GM12878 (cell line): ENCODE results near the gene PPP1R27. TPM values are rescaled to one million over a fixed set of nuclear protein-coding genes. Genes with fewer than 3 reads are reported as not detected.

Source experiments
- BHLHE40 ChIP-seq, 2 experiments: fragments of 450-650 bp in 1 of 2; IDR thresholded peaks; 2 replicates each; pipeline ENCODE4 v1.6.1; 2011 to 2017; ENCODE audit warnings: low read depth in 2 of 2, borderline replicate concordance in 1 of 2, improper control_type of control experiment in 1 of 2, low read length in 1 of 2, mild to moderate bottlenecking in 1 of 2
- E2F8 ChIP-seq: fragments of 450-650 bp; IDR thresholded peaks from 2 replicates; pipeline ENCODE4 v1.6.1; 2018; ENCODE audit warnings: mild to moderate bottlenecking, low read depth, moderate library complexity; ENCODE audit not compliant: partially characterized antibody
- EED ChIP-seq: sonication (generic); IDR thresholded peaks from 2 replicates; pipeline ENCODE4 v1.6.1; 2016; ENCODE audit warnings: antibody characterized with exemption, low read depth
- ELK1 ChIP-seq: IDR thresholded peaks from 2 replicates; pipeline ENCODE4 v1.6.1; 2012; ENCODE audit warnings: low read depth, low read length, improper control_type of control experiment
- FOXM1 ChIP-seq: IDR thresholded peaks from 2 replicates; pipeline ENCODE4 v1.6.1; 2012; ENCODE audit warnings: low read depth, mild to moderate bottlenecking, inconsistent platforms, low read length, moderate library complexity
- MTA3 ChIP-seq: IDR thresholded peaks from 2 replicates; pipeline ENCODE4 v1.6.1; 2012; ENCODE audit warnings: low read length, inconsistent platforms, borderline replicate concordance
- NFXL1 ChIP-seq: fragments of 450-650 bp; IDR thresholded peaks from 2 replicates; pipeline ENCODE4 v1.6.1; 2017; ENCODE audit warnings: antibody characterized with exemption, mild to moderate bottlenecking, borderline replicate concordance
- NR2C1 ChIP-seq: fragments of 450-650 bp; IDR thresholded peaks from 2 replicates; pipeline ENCODE4 v1.6.1; 2017; ENCODE audit warnings: antibody characterized with exemption, mild to moderate bottlenecking, moderate library complexity
- NR2F1 ChIP-seq: fragments of 450-650 bp; conservative IDR thresholded peaks from 2 replicates; pipeline ENCODE4 v1.6.1; 2017; ENCODE audit warnings: mild to moderate bottlenecking
- RELA ChIP-seq: fragments of 450-650 bp; IDR thresholded peaks from 2 replicates; pipeline ENCODE4 v1.8.0; 2014; ENCODE audit warnings: borderline replicate concordance; ENCODE audit not compliant: partially characterized antibody
- RUNX3 ChIP-seq: IDR thresholded peaks from 2 replicates; pipeline ENCODE4 v1.6.1; 2012; ENCODE audit warnings: low read length, inconsistent platforms
- SMARCA5 ChIP-seq: fragments of 450-650 bp; IDR thresholded peaks from 2 replicates; pipeline ENCODE4 v1.6.1; 2017; ENCODE audit warnings: mild to moderate bottlenecking
- SUPT20H ChIP-seq: IDR thresholded peaks from 2 replicates; pipeline ENCODE4 v1.6.1; 2011; ENCODE audit warnings: low read depth, mild to moderate bottlenecking, low read length, moderate library complexity, borderline replicate concordance; ENCODE audit not compliant: control insufficient read depth
- WRNIP1 ChIP-seq: IDR thresholded peaks from 2 replicates; pipeline ENCODE4 v1.6.1; 2011; ENCODE audit warnings: low read depth, low read length, improper control_type of control experiment, borderline replicate concordance
- ZNF274 ChIP-seq: IDR thresholded peaks from one replicate; pipeline ENCODE4 v1.8.0; 2011; ENCODE audit not compliant: insufficient read length, insufficient read depth
- ZNF384 ChIP-seq: IDR thresholded peaks from 2 replicates; pipeline ENCODE4 v1.6.1; 2012; ENCODE audit warnings: low read depth, mild to moderate bottlenecking, low read length, improper control_type of control experiment, borderline replicate concordance
- polyA plus RNA-seq, 11 experiments: library from polyadenylated mRNA; depleted of rRNA in 4 of 11; unstranded in 6 of 11; stranded (reverse) in 5 of 11; fragments of >200 nt; fragmentation: Nextera tagmentation in 4 of 11; fragmentation: Illumina TruSeq in 1 of 11; extraction: Ambion mirVana in 4 of 11; extraction: Trizol in 1 of 11; gene quantifications; 1 replicate in 1 of 11; 2 replicates in 10 of 11; pipeline versions ENCODE4 v1.2.1 to v1.2.3, GENCODE V29; 2011 to 2016; ENCODE audit warnings: inconsistent platforms in 2 of 11, missing spikeins in 2 of 11, low read depth in 1 of 11
- total RNA-seq, 4 experiments: library from RNA; depleted of rRNA in 3 of 4; stranded (reverse); fragments of >200 nt in 3 of 4; fragmentation: Illumina TruSeq in 1 of 4; extraction: Trizol in 1 of 4; gene quantifications; 2 replicates each; pipeline versions ENCODE4 v1.2.1 to v1.2.3, GENCODE V29; 2013 to 2021
- TF ChIP-seq, protein P1 (sequence below): IDR thresholded peaks from 2 replicates; pipeline ENCODE4 v1.6.1; 2012; ENCODE audit warnings: improper control_type of control experiment, low read depth, low read length; ENCODE audit not compliant: insufficient replicate concordance
- TF ChIP-seq, protein P2 (sequence below): fragments of 450-650 bp; IDR thresholded peaks from 2 replicates; pipeline ENCODE4 v1.6.1; 2017; ENCODE audit warnings: mild to moderate bottlenecking

PPP1R27 gene
- total and polyA plus RNA-seq, 10 of the 15 experiments (the other 5 are each of a cell fraction or from before 2014, with no cell fraction given): 0.17 to 1.6 (median 0.49) TPM; not detected in 3

GRCh38 chr17:81867170-81867990 is 32.5 kb upstream of the PPP1R27 start (continued):
- TF ChIP-seq E2F8: no peak
- TF ChIP-seq ELK1: no peak
- TF ChIP-seq RELA: no peak
- TF ChIP-seq WRNIP1: no peak
- no peak for TF ChIP-seq SMARCA5
- TF ChIP-seq ZNF274: no peak
- TF ChIP-seq MTA3: peak; percentile 40; the same call in 1 of the 2 replicates
- TF ChIP-seq NR2F1: no peak
- TF ChIP-seq, protein P1, sequence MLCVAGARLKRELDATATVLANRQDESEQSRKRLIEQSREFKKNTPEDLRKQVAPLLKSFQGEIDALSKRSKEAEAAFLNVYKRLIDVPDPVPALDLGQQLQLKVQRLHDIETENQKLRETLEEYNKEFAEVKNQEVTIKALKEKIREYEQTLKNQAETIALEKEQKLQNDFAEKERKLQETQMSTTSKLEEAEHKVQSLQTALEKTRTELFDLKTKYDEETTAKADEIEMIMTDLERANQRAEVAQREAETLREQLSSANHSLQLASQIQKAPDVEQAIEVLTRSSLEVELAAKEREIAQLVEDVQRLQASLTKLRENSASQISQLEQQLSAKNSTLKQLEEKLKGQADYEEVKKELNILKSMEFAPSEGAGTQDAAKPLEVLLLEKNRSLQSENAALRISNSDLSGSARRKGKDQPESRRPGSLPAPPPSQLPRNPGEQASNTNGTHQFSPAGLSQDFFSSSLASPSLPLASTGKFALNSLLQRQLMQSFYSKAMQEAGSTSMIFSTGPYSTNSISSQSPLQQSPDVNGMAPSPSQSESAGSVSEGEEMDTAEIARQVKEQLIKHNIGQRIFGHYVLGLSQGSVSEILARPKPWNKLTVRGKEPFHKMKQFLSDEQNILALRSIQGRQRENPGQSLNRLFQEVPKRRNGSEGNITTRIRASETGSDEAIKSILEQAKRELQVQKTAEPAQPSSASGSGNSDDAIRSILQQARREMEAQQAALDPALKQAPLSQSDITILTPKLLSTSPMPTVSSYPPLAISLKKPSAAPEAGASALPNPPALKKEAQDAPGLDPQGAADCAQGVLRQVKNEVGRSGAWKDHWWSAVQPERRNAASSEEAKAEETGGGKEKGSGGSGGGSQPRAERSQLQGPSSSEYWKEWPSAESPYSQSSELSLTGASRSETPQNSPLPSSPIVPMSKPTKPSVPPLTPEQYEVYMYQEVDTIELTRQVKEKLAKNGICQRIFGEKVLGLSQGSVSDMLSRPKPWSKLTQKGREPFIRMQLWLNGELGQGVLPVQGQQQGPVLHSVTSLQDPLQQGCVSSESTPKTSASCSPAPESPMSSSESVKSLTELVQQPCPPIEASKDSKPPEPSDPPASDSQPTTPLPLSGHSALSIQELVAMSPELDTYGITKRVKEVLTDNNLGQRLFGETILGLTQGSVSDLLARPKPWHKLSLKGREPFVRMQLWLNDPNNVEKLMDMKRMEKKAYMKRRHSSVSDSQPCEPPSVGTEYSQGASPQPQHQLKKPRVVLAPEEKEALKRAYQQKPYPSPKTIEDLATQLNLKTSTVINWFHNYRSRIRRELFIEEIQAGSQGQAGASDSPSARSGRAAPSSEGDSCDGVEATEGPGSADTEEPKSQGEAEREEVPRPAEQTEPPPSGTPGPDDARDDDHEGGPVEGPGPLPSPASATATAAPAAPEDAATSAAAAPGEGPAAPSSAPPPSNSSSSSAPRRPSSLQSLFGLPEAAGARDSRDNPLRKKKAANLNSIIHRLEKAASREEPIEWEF: no peak
- no peak; the same call in 1 of the 2 replicates for TF ChIP-seq RUNX3
- TF ChIP-seq SUPT20H: no peak
- TF ChIP-seq ZNF384: no peak
- TF ChIP-seq BHLHE40 (IDR thresholded peaks at IDR 0.05; ENCODE audit: borderline replicate concordance in 1 of 2, low read depth in 2 of 2, low read length in 1 of 2): peak; percentile 45 to 84; a peak in 3 of 4 replicates
- 0 out of 2 replicates have a peak, but pooled peaks have one; percentile 9 for TF ChIP-seq FOXM1
- TF ChIP-seq NFXL1: no peak
- TF ChIP-seq, protein P2, sequence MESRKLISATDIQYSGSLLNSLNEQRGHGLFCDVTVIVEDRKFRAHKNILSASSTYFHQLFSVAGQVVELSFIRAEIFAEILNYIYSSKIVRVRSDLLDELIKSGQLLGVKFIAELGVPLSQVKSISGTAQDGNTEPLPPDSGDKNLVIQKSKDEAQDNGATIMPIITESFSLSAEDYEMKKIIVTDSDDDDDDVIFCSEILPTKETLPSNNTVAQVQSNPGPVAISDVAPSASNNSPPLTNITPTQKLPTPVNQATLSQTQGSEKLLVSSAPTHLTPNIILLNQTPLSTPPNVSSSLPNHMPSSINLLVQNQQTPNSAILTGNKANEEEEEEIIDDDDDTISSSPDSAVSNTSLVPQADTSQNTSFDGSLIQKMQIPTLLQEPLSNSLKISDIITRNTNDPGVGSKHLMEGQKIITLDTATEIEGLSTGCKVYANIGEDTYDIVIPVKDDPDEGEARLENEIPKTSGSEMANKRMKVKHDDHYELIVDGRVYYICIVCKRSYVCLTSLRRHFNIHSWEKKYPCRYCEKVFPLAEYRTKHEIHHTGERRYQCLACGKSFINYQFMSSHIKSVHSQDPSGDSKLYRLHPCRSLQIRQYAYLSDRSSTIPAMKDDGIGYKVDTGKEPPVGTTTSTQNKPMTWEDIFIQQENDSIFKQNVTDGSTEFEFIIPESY: no peak
- peak; percentile 26; the same call in 1 of the 2 replicates for TF ChIP-seq EED
- no peak for TF ChIP-seq NR2C1
